Testis (tissue), 2 donors: ENCODE results near the gene CHRNA9.

Experiments used
- CTCF ChIP-seq, 3 experiments: fragments of 450-650 bp in 2 of 3; fragments of 200-600 bp in 1 of 3; sonication (generic) in 1 of 3; IDR thresholded peaks; one replicate each; pipeline ENCODE4 v1.5.1; 2016 to 2019; ENCODE audit warnings: antibody characterized with exemption in 3 of 3, mild to moderate bottlenecking in 2 of 3, moderate library complexity in 1 of 3
- POLR2A ChIP-seq: fragments of 450-650 bp; IDR thresholded peaks from one replicate; pipeline ENCODE4 v1.6.1; 2017; ENCODE audit warnings: antibody characterized with exemption, mild to moderate bottlenecking, moderate library complexity

- TF ChIP-seq POLR2A: no peak
- TF ChIP-seq CTCF (IDR thresholded peaks at IDR 0.05): no peak
These were observed 24.9 kb upstream of the CHRNA9 start for GRCh38 chr4:40310225-40310624.
